ENCODE data around the gene ETFBKMT. TPM values are rescaled to one million over a fixed set of nuclear protein-coding genes. Genes with fewer than 3 reads are reported as not detected.
"Not testable (repeated sequence)": the region's sequence is repeated elsewhere in the genome, so short reads cannot be mapped to it uniquely, and the experiment has no call there.

ETFBKMT gene
- total RNA-seq, 1 experiment from 2014 or later = 1.7 TPM

DNA sequence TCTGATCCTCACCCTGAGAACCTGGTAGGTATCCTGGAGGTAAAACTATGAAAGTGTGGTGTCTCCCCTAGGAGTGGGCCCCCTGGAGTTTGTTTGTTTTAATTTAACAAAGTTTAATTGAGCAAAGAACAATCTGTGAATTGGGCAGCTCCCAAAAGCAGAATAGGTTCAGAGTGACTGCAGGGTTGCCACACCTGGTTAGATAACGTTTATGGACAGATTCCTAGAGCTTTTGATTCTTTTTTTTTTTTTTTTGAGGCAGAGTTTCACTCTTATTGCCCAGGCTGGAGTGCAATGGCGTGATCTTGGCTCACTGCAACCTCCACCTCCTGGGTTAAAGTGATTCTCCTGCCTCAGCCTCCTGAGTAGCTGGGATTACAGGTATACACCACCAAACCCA, 10.1 kb downstream of the ETFBKMT start:
- H3K27me3 ChIP-seq (ENCODE audit: insufficient read depth, low read length); DNase-seq (ENCODE audit: low read depth, low spot score); ATAC-seq; H2AFZ ChIP-seq (ENCODE audit: low read depth, low read length, poor library complexity, severe bottlenecking); intact Hi-C loops (cut with micrococcal nuclease); H3K36me3 ChIP-seq (ENCODE audit: control insufficient read depth in 1 of 2, insufficient read depth in 2 of 2, low read length in 2 of 2); H3K79me2 ChIP-seq (ENCODE audit: insufficient read depth, low read length); CTCF ChIA-PET; BruUV-seq (replicated peaks); H3K9me3 ChIP-seq (ENCODE audit: control insufficient read depth in 1 of 2, insufficient read depth in 1 of 2, low read depth in 1 of 2, low read length in 2 of 2); RAD21 ChIA-PET (ENCODE audit: low non-redundant PET in 1 of 2, low total read pairs in 2 of 2, uncharacterized antibody in 2 of 2, unreplicated experiment in 2 of 2); H3K27ac ChIP-seq (ENCODE audit: low read depth, low read length); H4K20me1 ChIP-seq (ENCODE audit: insufficient read depth); H3K9me2 ChIP-seq (ENCODE audit: insufficient read depth); H3K4me3 ChIP-seq (replicated peaks in 1 of 2; ENCODE audit: low read depth in 1 of 2, low read length in 2 of 2); H3K9ac ChIP-seq (ENCODE audit: low read length); H3K4me2 ChIP-seq (ENCODE audit: low read length): not testable (repeated sequence)
- peaks cover 0 to 18% of the 10 kb centered on the region in 2 experiments; a peak in 1 of 4 replicates for H3K4me1 ChIP-seq (ENCODE audit: control insufficient read depth in 1 of 2, insufficient read depth in 2 of 2, low read length in 2 of 2)
- POLR2A ChIA-PET = interaction anchor here (0.7 kb wide), 1 partner anchor 10 kb away, joined by 3 read pairs; no protein-coding TSS in a partner anchor

- Histone ChIP-seq H3K27ac (ENCODE audit: low read depth, low read length) (no peak overlapping the region), H2AFZ (ENCODE audit: low read depth, low read length, poor library complexity, severe bottlenecking) (no peak overlapping the region), H3K9me2 (ENCODE audit: insufficient read depth) (no peaks in the 10 kb centered on the region), H3K9ac (ENCODE audit: low read length) (no peak overlapping the region), H3K9me3 (ENCODE audit: control insufficient read depth in 1 of 2, insufficient read depth in 1 of 2, low read depth in 1 of 2, low read length in 2 of 2) (no peaks in the 10 kb centered on the region), H3K27me3 (ENCODE audit: insufficient read depth, low read length) (no peaks in the 10 kb centered on the region), H3K4me3 (replicated peaks in 1 of 2; ENCODE audit: low read depth in 1 of 2, low read length in 2 of 2) (no peak overlapping the region), H3K4me1 (ENCODE audit: control insufficient read depth in 1 of 2, insufficient read depth in 2 of 2, low read length in 2 of 2) (peaks cover 0 to 21% of the 10 kb centered on the region in 2 experiments; a peak in 3 of 4 replicates), H4K20me1 (ENCODE audit: insufficient read depth) (no peaks in the 10 kb centered on the region), H3K36me3 (ENCODE audit: control insufficient read depth in 1 of 2, insufficient read depth in 2 of 2, low read length in 2 of 2) (no peaks in the 10 kb centered on the region), H3K79me2 (ENCODE audit: insufficient read depth, low read length) (no peaks in the 10 kb centered on the region), H3K4me2 (ENCODE audit: low read length) (no peak overlapping the region)
- ChIA-PET RAD21 (ENCODE audit: low non-redundant PET in 1 of 2, low total read pairs in 2 of 2, uncharacterized antibody in 2 of 2, unreplicated experiment in 2 of 2) (no interaction called here), POLR2A (no interaction called here), CTCF (interaction anchor here (1.2 kb wide), 1 partner anchor 10 kb away, joined by 3 read pairs; no protein-coding TSS in a partner anchor)
- TF ChIP-seq ZFX (IDR thresholded peaks at IDR 0.05) (no peak), MAX (IDR thresholded peaks at IDR 0.05) (no peak), ELF1 (IDR thresholded peaks at IDR 0.05; ENCODE audit: borderline replicate concordance, low read depth) (no peak), SIN3A (IDR thresholded peaks at IDR 0.05; ENCODE audit: low read depth) (no peak), CBX3 (IDR thresholded peaks at IDR 0.05; ENCODE audit: low read depth) (no peak), FOSL1 (IDR thresholded peaks at IDR 0.05; ENCODE audit: low read depth) (no peak)
- intact Hi-C loops (cut with micrococcal nuclease) = no loop called here
- DNase-seq (ENCODE audit: low read depth, low spot score) = no peak
- ATAC-seq = no peak
- no TSS peak for BruUV-seq (replicated peaks)
Observed at GRCh38 chr12:31672521-31672920, 13.0 kb downstream of the ETFBKMT start.

All from HCT116 (cell line).